GM23338 (cell line): ENCODE data around the gene DAPK1. TPM values are rescaled to one million over a fixed set of nuclear protein-coding genes. Genes with fewer than 3 reads are reported as not detected.

Source experiments
- ATAC-seq: fragments of 200-7000 bp; cut with Tn5 transposase; 3 replicates; pipeline ENCODE4 v1.9.1; 2020
- DNase-seq: peaks from one replicate; pipeline ENCODE4 v3.0.0-alpha.2; 2015; ENCODE audit warnings: low spot score
- H2AFZ ChIP-seq: fragments of 200-600 bp; sonication (generic); 2 replicates; pipeline ENCODE4 v1.8.0; 2016; ENCODE audit warnings: antibody characterized with exemption, mild to moderate bottlenecking, moderate library complexity
- H3F3A ChIP-seq: fragments of 200-600 bp; sonication (generic); replicated peaks from 2 replicates; pipeline ENCODE4 v1.8.0; 2017; ENCODE audit warnings: antibody characterized with exemption, mixed run types, low read depth
- H3K27ac ChIP-seq: fragments of 200-600 bp; sonication (generic); 2 replicates; pipeline ENCODE4 v1.6.1; 2016; ENCODE audit warnings: low read depth
- H3K27me3 ChIP-seq: fragments of 200-600 bp; sonication (generic); 2 replicates; pipeline ENCODE4 v1.8.0; 2016; ENCODE audit warnings: mild to moderate bottlenecking, mixed run types, moderate library complexity; ENCODE audit not compliant: insufficient read depth
- H3K36me3 ChIP-seq: fragments of 200-600 bp; sonication (generic); 2 replicates; pipeline ENCODE4 v1.8.0; 2016; ENCODE audit warnings: mild to moderate bottlenecking; ENCODE audit not compliant: insufficient read depth
- H3K4me1 ChIP-seq: fragments of 200-600 bp; sonication (generic); 2 replicates; pipeline ENCODE4 v1.8.0; 2016; ENCODE audit warnings: mild to moderate bottlenecking, moderate library complexity; ENCODE audit not compliant: insufficient read depth
- H3K4me2 ChIP-seq: fragments of 200-600 bp; sonication (generic); 2 replicates; pipeline ENCODE4 v1.7.1; 2017; ENCODE audit warnings: mixed run types
- H3K4me3 ChIP-seq: fragments of 200-600 bp; sonication (generic); 2 replicates; pipeline ENCODE4 v1.6.1; 2016; ENCODE audit warnings: mixed run types
- H3K79me2 ChIP-seq: fragments of 200-600 bp; sonication (generic); replicated peaks from 2 replicates; pipeline ENCODE4 v1.8.0; 2017; ENCODE audit warnings: mild to moderate bottlenecking; ENCODE audit not compliant: insufficient read depth
- H3K9me2 ChIP-seq: fragments of 200-600 bp; sonication (generic); 2 replicates; pipeline ENCODE4 v1.8.0; 2017; ENCODE audit not compliant: insufficient read depth
- H4K20me1 ChIP-seq: fragments of 200-600 bp; sonication (generic); replicated peaks from 2 replicates; pipeline ENCODE4 v1.8.0; 2017; ENCODE audit warnings: mild to moderate bottlenecking; ENCODE audit not compliant: insufficient read depth
- H3K27ac Mint-ChIP-seq: 2 replicates; pipeline ENCODE4 v1.8.0; 2020; ENCODE audit warnings: inconsistent platforms, mild to moderate bottlenecking, moderate library complexity, mixed read lengths
- H3K27me3 Mint-ChIP-seq: 3 replicates; pipeline ENCODE4 v1.8.0; 2022; ENCODE audit warnings: low read depth, mild to moderate bottlenecking, moderate library complexity, mixed read lengths, inconsistent platforms; ENCODE audit not compliant: insufficient read depth, poor library complexity
- H3K36me3 Mint-ChIP-seq: 3 replicates; pipeline ENCODE4 v1.8.0; 2021; ENCODE audit warnings: low read depth, mild to moderate bottlenecking, inconsistent platforms, moderate library complexity, mixed read lengths
- H3K4me1 Mint-ChIP-seq: 3 replicates; pipeline ENCODE4 v1.8.0; 2020; ENCODE audit warnings: mild to moderate bottlenecking, inconsistent platforms, mixed read lengths
- H3K4me3 Mint-ChIP-seq: 3 replicates; pipeline ENCODE4 v1.8.0; 2021; ENCODE audit warnings: moderate library complexity, mild to moderate bottlenecking, inconsistent platforms, mixed read lengths
- H3K9me3 Mint-ChIP-seq: 3 replicates; pipeline ENCODE4 v1.8.0; 2020; ENCODE audit warnings: moderate library complexity, mild to moderate bottlenecking, inconsistent platforms, mixed read lengths
- CREB1 ChIP-seq: fragments of 250-450 bp; sonication (Bioruptor Pico); IDR thresholded peaks from 2 replicates; pipeline ENCODE4 v1.5.0; 2020; ENCODE audit warnings: low read depth, mild to moderate bottlenecking, moderate library complexity
- ETS1 ChIP-seq: IDR thresholded peaks from 2 replicates; pipeline ENCODE4 v1.6.1; 2016; ENCODE audit warnings: antibody characterized with exemption
- EZH2 ChIP-seq: fragments of 200-600 bp; sonication (generic); IDR thresholded peaks from one replicate; pipeline ENCODE4 v1.8.0; 2017; ENCODE audit warnings: antibody characterized with exemption, mild to moderate bottlenecking, low read depth; ENCODE audit not compliant: unreplicated experiment
- EZH2phosphoT487 ChIP-seq: fragments of 200-600 bp; sonication (generic); IDR thresholded peaks from one replicate; pipeline ENCODE4 v1.8.1; 2018; ENCODE audit warnings: antibody characterized with exemption; ENCODE audit not compliant: unreplicated experiment
- JUNB ChIP-seq: IDR thresholded peaks from one replicate; pipeline ENCODE4 v1.6.1; 2016; ENCODE audit warnings: antibody characterized with exemption; ENCODE audit not compliant: unreplicated experiment
- NANOG ChIP-seq: IDR thresholded peaks from 2 replicates; pipeline ENCODE4 v1.6.1; 2016; ENCODE audit warnings: antibody characterized with exemption, borderline replicate concordance
- POLR2AphosphoS5 ChIP-seq: IDR thresholded peaks from 2 replicates; pipeline ENCODE4 v1.6.1; 2016; ENCODE audit warnings: antibody characterized with exemption, low read depth
- REST ChIP-seq: IDR thresholded peaks from one replicate; pipeline ENCODE4 v1.6.1; 2018; ENCODE audit warnings: antibody characterized with exemption; ENCODE audit not compliant: unreplicated experiment
- STAT1 ChIP-seq: IDR thresholded peaks from one replicate; pipeline ENCODE4 v1.6.1; 2016; ENCODE audit warnings: antibody characterized with exemption; ENCODE audit not compliant: unreplicated experiment
- ZNF114 ChIP-seq: fragments of 250-450 bp; sonication (Bioruptor Pico); IDR thresholded peaks from 2 replicates; pipeline ENCODE4 v1.5.0; 2020; ENCODE audit warnings: mild to moderate bottlenecking, moderate library complexity
- ZNF331 ChIP-seq: fragments of 250-450 bp; sonication (Bioruptor Pico); IDR thresholded peaks from 2 replicates; pipeline ENCODE4 v1.5.0; 2020; ENCODE audit warnings: low read depth, mild to moderate bottlenecking, moderate library complexity
- ZNF462 ChIP-seq: fragments of 250-450 bp; sonication (Bioruptor Pico); IDR thresholded peaks from 2 replicates; pipeline ENCODE4 v1.5.0; 2020; ENCODE audit warnings: mild to moderate bottlenecking, moderate library complexity
- polyA plus RNA-seq: library from polyadenylated mRNA; unstranded; fragments of >200 nt; fragmentation: Nextera tagmentation; extraction: Ambion mirVana; gene quantifications from 2 replicates; pipeline ENCODE4 v1.2.1, GENCODE V29; 2016
- total RNA-seq: library from RNA; depleted of rRNA; stranded (reverse); fragments of >200 nt; shearing (Covaris generic); gene quantifications from 2 replicates; pipeline ENCODE4 v1.2.3, GENCODE V29; 2014
- TF ChIP-seq, protein P1 (sequence below), 2 experiments: fragments of 200-600 bp in 1 of 2; sonication (generic) in 1 of 2; conservative IDR thresholded peaks; 2 replicates each; pipeline versions ENCODE4 v1.5.1 to v1.6.1; 2016 to 2017; ENCODE audit warnings: antibody characterized with exemption in 2 of 2, low read depth in 2 of 2, mild to moderate bottlenecking in 2 of 2, moderate library complexity in 1 of 2

DAPK1 gene
- total and polyA plus RNA-seq, 2 experiments from 2014 or later = 37.0 to 134 TPM

GRCh38 chr9:87725900-87726709 is 228.4 kb downstream of the DAPK1 start, which contains the start of gene CTSL:
CTSL (plus strand) TSS chr9:87726119; CDS start chr9:87727604, 1,485 bp downstream.
- H3K36me3 Mint-ChIP-seq = peaks cover 10% of the 10 kb centered on the region
- Histone ChIP-seq H3K27me3 (peaks cover 7% of the 10 kb centered on the region), H3K9me2 (peaks cover 6% of the 10 kb centered on the region; the same call in 1 of the 2 replicates), H3K4me2 (peak within 1 kb of the TSS; percentile 90), H3K4me3 (peak within 1 kb of the TSS; percentile 69), H3K36me3 (no peaks in the 10 kb centered on the region; the same call in 1 of the 2 replicates), H4K20me1 (no peaks in the 10 kb centered on the region), H3F3A (no peaks in the 10 kb centered on the region), H2AFZ (peak within 1 kb of the TSS; percentile 98), H3K4me1 (no peaks in the 10 kb centered on the region), H3K27ac (0 out of 2 replicates have a peak within 1 kb of the TSS, but pooled peaks have one; percentile 35), H3K79me2 (no peaks in the 10 kb centered on the region)
- DNase-seq (peak; percentile 95), ATAC-seq (peak; percentile 93)
- peaks cover 14% of the 10 kb centered on the region for H3K27me3 Mint-ChIP-seq
- H3K4me3 Mint-ChIP-seq = peak within 1 kb of the TSS; percentile 93
- no peaks in the 10 kb centered on the region for H3K9me3 Mint-ChIP-seq
- H3K4me1 Mint-ChIP-seq = peaks cover 5% of the 10 kb centered on the region; the same call in 1 of the 3 replicates
- no peak for TF ChIP-seq STAT1
- TF ChIP-seq NANOG = no peak
- TF ChIP-seq ZNF114 (CRISPR knock-in tag) = no peak
- no peak for TF ChIP-seq JUNB
- no peak for TF ChIP-seq ZNF331 (CRISPR knock-in tag)
- no peak for TF ChIP-seq EZH2phosphoT487
- TF ChIP-seq ETS1 = no peak; the same call in 1 of the 2 replicates
- no peak for TF ChIP-seq EZH2
- TF ChIP-seq CREB1 (CRISPR knock-in tag) = peak; percentile 76
- TF ChIP-seq POLR2AphosphoS5 = peak; percentile 96
- TF ChIP-seq, protein P1, sequence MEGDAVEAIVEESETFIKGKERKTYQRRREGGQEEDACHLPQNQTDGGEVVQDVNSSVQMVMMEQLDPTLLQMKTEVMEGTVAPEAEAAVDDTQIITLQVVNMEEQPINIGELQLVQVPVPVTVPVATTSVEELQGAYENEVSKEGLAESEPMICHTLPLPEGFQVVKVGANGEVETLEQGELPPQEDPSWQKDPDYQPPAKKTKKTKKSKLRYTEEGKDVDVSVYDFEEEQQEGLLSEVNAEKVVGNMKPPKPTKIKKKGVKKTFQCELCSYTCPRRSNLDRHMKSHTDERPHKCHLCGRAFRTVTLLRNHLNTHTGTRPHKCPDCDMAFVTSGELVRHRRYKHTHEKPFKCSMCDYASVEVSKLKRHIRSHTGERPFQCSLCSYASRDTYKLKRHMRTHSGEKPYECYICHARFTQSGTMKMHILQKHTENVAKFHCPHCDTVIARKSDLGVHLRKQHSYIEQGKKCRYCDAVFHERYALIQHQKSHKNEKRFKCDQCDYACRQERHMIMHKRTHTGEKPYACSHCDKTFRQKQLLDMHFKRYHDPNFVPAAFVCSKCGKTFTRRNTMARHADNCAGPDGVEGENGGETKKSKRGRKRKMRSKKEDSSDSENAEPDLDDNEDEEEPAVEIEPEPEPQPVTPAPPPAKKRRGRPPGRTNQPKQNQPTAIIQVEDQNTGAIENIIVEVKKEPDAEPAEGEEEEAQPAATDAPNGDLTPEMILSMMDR (conservative IDR thresholded peaks at IDR 0.05; ENCODE audit: low read depth in 2 of 2) = peak; percentile 23 to 55; a peak in 3 of 4 replicates
- TF ChIP-seq REST = no peak
- TF ChIP-seq ZNF462 (CRISPR knock-in tag) = no peak
- peak within 1 kb of the TSS; percentile 94 for H3K27ac Mint-ChIP-seq
